Measurements from ENCODE around the gene CDC42SE1.

DNA sequence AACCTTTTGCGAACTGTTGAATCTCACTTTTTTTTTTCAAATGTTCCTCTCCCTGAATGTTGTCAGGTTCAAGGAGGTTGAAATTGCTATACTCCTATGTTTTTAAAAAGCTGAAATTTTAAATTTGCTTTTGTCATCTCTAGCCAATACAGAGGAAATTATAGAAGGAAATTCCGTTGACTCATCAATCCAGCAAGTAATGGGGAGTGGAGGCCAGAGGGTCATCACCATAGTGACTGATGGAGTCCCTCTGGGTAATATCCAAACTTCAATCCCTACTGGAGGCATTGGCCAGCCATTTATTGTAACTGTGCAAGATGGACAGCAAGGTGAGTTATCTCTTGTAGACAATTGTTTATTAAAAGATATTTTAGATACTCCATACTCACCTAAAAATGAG, 47.5 kb upstream of the CDC42SE1 start:
- TF ChIP-seq, protein P1, sequence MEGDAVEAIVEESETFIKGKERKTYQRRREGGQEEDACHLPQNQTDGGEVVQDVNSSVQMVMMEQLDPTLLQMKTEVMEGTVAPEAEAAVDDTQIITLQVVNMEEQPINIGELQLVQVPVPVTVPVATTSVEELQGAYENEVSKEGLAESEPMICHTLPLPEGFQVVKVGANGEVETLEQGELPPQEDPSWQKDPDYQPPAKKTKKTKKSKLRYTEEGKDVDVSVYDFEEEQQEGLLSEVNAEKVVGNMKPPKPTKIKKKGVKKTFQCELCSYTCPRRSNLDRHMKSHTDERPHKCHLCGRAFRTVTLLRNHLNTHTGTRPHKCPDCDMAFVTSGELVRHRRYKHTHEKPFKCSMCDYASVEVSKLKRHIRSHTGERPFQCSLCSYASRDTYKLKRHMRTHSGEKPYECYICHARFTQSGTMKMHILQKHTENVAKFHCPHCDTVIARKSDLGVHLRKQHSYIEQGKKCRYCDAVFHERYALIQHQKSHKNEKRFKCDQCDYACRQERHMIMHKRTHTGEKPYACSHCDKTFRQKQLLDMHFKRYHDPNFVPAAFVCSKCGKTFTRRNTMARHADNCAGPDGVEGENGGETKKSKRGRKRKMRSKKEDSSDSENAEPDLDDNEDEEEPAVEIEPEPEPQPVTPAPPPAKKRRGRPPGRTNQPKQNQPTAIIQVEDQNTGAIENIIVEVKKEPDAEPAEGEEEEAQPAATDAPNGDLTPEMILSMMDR (IDR thresholded peaks at IDR 0.05) = no peak
- TF ChIP-seq POLR2A (IDR thresholded peaks at IDR 0.05) = no peak
